Measurements from ENCODE around the gene ROR1.

DNA sequence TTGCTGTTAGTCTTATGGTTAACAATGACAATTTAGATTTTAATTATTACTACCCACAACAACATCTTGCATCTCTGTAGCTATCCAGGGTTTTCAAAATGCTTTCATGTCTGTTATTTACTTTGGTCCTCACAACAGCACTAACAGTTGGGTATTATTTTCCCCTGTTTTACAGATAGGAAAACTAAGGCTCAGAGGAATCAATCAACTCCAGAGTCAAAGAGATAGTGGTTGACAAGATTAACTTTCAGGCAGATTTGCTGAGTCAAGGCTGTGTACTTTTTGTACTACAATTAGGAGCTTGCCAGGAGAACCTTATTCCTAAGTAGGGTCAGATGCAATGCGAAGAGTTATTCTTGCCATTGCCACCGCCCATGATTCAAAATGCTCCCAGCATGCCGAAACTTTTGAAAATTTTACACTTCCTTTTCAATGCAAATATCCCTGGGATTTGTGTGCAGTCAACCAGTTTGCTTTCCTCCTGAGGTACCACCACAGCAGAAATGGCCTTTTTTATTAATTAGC lies 49.4 kb upstream of the ROR1 start:
- TF ChIP-seq CTCF (IDR thresholded peaks at IDR 0.05): no peak
- TF ChIP-seq POLR2A (IDR thresholded peaks at IDR 0.05): no peak

Data from testis (tissue), 2 donors.